ENCODE results near the gene SLC37A1.

Gene SLC37A1

DNA sequence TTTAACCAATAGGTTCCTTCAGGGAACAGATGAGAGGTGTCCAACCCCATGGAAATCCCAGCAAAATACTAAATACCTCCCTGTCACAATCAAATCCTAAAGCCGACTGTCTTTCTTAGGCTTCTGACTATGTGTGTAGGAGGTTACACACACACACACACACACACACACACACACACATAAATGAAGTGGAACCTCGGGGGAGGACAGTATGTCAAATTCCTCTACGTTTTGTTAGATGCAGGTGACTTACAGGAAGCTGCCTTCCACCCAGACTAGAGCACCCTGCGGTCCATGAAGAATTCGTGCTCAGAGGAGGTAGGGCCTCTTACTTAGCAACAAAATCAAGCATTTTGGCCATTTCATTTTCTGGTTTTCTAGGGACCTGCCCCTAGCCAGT lies 34.1 kb upstream of the SLC37A1 start:
- DNase-seq = no peak

DNA sequence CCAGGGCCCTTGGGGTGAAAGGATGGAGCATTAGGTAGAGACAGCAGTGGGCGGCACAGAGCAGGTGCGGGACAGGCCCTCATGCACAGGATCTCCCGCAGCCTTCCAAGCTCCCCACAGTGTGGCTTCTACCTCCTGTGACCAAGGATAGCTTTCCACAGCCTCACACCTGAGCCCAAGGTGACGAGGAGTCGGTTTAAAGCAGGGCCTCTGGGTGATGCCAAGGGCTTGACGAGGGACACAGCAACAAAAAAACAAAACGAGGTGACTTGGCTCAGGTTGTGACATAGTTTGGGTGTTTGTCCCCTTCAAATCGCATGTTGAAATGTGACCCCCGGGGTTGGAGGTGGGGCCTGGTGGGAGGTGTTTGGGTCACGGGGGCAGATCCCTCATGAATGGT lies 32.9 kb upstream of the SLC37A1 start:
- no peak for DNase-seq

DNA sequence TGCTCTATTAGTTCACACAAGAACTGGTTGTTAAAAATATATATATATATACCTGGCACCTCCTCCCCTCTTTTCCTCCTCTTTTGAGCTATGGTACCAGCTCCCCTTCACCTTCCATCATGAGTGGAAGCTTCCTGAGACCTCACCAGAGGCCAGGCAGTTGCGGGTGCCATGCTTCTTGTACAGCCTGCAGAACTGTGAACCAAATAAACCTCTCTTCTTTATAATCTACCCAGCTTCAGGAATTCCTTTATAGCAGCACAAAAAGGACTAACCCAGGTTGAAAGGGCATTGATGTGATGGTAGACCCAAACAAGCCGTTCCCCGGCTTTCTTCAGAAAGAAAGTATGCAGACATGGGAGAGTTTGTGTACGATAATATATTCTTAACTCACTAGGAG lies 32.5 kb upstream of the SLC37A1 start:
- DNase-seq = no peak

DNA sequence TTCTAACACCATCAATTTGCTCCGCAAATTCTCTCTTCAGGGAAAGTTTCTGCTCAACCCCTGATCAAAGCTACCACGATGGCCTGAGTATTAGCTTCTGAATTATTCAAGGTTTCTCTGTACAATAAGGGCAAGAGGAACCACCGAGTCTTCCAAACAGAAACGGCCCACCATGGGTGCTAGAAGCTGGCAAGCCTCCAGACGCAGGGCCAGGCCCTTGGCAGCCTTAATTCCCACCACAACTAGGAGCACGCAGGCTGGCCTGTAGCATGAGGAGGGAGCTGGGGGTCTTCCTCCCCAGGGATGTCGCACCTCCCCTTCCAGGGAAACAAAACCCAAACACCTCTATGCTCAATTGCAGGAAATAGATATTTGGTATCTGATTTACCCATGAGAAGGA lies 28.7 kb upstream of the SLC37A1 start:
- DNase-seq = no peak

DNA sequence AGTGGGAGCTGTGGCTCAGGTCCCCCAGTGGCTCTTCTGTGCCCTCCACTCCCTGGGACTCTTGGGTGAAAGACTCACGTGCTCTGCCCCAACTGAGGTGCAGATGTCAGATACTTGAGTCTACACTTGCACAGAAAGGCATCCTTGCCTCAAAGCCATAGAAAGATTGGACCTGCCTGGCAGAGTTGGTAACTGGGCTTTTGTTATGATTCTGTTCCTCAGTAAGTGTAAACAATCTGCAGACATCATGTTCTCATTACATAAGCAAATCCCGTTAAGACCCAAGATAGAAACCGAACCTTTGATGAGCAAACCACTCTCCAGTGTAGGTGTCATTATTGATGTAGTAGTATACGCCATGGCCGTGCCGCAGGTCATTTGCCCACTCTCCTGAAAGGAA lies 27.6 kb upstream of the SLC37A1 start:
- no peak for DNase-seq

DNA sequence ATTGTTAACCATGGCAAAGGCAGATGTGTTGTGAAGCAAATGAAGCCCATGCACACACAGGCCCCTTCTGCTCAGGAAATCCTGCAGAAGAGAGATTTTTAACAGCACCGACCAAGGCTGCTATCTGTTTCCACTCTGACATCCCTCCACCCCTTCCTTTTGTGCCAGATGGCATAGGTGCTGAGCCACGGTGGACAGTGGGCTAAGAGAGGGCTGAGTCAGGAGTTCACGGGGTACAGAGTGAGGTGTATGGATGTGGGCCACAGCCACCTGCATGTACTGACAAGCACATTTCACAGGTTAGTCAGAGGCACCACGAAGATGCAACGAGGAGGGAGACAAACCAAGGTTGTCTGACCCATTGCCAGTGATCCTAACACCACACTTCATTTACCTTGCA lies 27.1 kb upstream of the SLC37A1 start:
- DNase-seq = no peak

DNA sequence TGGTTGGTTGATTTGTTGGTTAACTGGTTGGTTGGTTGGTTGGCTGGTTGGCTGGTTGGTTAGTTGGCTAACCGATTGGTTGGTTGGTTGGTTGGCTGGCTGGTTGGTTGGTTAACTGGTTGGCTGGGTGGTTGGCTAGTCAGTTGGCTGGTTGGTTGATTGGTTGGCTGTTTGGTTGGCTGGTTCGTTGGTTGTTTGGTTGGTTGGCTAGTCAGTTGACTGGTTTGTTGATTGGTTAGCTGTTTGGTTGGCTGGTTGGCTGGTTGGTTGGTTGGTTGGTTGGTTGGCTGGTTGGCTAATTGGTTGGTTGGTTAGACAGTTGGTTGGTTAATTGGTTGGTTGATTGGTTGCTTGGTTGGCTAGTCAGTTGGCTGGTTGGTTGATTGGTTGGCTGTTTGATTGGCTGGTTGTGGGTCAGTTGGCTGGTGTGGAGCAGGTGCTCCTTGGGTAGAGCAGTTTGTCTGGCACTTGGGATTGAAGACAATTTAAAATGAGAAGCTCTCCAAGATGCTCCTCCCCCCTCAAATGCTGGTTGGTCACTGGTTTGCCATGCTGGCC lies 24.6 kb upstream of the SLC37A1 start:
- no peak for DNase-seq

DNA sequence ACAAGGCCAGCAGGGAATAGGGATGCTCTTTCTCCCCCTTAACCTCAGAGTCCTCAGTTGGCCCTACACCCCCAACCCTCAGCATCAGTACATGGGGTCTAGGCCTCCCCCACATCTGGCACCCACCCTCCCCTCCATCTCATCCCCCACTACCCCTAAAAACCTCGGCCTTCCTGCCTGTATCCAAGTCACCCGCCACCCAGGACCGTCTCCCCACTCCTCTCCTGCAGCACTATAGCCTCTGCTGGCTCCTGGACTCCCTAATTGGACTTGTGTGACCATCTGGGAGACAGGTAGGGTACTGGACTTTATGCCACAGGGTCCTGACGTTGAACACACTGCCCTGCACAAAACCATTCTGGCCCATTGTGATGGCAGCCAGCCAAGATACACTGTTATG lies 23.7 kb upstream of the SLC37A1 start:
- no peak for DNase-seq

DNA sequence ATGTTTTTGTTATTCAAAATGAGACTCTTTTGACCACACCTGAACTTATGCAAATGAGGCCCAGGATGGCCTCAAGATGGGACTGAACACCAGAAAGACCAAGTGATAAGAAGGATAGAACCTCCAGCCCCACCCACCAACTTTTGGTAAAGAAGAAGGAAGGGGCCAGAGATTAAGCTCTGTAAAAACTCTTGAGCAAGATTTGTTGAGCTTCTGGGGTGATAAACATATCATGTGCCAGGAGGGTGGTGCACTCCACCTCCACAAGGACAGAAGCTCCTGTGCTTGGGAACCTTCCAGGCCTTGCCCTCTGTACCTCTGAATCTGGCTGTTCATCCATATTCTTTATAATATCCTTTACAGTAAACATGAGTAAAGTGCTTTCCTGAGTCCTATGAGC lies 22.9 kb upstream of the SLC37A1 start:
- DNase-seq = no peak

DNA sequence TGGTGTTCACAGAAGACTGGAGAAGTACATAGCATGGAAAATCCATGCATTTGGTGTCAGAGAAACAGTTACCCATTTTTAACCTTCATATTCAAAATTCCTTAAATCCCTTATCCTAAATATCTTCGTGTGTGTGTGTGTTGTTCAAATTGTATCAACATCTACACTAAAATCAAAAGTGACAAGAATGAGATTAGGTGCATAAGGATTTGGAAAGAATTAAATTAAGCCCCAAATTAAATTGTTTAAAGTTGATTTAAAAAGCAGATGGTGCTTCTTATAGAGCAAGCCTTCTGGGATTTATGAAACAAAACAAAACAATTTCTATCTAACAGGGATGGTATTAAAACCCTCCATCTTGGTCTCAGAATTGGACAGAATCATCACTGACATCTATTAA lies 22.3 kb upstream of the SLC37A1 start:
- DNase-seq = no peak

DNA sequence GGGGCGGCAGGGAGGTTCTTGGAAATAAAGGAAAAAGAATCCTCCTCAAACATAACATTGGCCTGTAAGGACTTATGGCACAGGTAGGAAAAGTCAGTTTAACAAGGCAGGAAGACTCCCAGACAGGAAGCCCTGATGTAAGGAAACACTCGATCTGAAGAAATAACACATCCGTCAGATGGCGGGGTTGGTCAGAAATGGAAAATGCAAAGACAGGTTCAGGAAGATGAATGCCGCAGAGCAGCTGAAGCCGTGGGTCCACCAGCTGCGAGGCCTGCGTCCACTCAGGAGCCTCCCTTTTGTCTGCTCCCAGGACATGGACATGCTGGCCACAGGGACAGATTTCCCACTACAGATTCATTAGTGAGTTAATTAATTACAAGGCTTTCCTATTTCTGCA lies 21.5 kb upstream of the SLC37A1 start:
- no peak for DNase-seq

DNA sequence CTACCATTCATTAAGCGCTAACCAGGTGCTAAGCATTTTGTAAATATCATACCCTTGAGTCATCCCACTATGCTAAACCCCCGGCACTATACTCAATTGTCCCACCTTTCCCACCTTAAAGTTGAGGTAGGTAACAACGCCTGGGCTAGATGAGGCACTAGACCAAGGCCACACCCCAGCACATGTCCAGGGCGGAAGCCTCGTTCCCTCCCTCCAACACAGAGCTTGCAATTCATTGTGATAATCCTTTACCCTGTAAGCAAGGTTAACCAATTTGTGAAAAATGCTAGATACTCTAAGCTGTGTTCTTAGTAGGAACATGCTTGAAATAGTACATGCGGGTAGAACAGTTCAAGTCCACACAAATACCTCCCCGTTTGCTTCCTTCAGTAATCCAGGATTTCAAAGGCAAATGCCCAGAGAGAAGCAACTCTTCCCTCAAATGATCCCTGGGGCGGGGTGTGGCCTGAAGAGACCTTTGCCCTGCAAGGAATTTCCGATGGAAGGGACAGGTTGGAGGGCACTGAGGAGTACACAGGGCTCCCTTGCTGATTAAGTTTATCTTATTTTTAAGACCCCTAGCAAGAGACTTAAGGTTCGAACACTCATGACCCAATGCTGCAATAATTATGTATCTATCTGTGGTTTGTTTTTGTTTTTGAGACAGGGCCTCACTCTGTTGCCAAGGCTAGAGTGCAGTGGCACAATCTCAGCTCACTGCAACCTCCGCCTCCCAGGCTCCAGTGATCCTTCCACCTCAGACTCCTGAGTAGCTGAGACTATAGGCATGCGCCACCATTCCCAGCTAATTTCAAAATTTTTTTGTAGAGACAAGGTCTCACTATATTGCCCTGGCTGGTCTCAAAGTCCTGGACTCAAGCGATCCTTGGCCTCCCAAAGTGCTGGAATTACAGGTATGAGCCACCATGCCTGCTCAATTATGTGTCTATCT lies 20.3 kb upstream of the SLC37A1 start:
- no peak for DNase-seq

DNA sequence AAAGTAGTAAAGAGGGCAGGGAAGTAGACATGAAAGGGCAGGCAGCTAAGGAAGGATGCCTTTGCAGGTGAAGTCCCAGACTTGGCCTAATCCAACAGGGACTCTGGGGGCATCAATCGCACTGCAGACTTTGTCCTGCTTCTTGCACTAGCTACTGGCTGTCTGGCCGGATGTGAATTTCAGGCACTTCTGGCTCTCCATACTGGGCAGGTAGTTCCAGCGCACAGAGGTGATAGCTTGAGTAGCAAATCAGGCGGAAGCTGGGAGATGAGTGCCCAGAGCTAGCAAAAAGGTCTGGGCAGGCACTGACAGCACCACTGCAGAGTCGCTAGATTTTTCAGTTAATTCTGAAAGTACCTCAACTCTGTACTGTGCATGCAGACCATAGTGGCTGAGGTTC lies 18.6 kb upstream of the SLC37A1 start:
- no peak for DNase-seq

DNA sequence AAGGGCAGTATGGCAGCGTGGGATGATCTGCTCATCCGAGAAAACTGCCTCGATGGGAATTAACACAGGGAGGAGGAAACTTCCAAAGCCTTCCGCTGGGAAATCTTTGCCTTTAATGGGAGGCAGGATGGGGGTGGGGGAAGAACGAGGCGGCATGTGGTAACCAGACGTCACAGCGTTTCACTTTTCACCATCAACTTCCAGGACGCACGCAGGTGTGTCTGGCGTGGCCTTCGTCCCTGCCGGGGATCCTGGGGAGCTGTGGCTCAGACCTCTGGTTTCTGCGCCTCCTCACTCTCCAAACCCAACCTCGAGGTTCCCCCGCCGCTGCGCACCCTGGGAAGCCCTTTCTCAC lies 17.9 kb upstream of the SLC37A1 start:
- no peak for DNase-seq

DNA sequence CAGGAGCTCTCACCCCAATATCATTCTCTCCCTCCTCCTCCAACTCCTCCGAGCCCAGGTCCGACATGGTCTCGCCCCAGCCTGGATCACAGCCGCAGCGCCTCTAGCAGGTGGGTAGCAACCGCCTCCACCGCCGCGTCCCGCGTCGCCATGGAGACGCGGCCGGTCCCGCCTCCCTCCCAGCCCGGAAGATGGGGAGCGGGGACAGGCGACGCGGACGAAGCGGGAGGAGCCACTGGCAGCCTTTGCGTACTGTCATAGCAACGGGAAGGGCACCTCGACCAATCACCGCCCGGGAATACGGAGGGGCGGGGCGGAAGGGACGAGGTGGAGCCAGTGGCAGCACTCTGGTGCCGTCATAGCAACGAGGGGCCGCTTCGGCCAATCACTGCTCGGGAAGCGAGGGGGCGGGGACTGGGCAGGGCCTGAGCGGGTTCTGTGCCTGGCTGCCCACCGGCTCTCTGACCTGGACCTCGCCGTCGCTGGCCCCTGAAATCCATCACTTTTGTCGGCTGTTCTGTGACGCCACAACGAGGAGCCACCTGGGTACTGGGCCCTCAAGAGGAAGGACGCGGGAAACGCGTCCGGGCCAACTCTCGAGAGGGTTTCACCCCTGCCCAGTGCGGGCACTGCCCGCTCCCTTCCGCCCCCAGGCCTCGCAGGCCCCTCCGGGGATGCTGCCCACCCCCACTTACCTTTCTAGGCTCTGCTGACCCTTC lies 17.4 kb upstream of the SLC37A1 start, which contains the start of gene RSPH1:
RSPH1 (minus strand) TSS at position 105 of the 719 bp plus-strand sequence; CDS start at position 67, 38 bp downstream.
- DNase-seq = peak; percentile 80

DNA sequence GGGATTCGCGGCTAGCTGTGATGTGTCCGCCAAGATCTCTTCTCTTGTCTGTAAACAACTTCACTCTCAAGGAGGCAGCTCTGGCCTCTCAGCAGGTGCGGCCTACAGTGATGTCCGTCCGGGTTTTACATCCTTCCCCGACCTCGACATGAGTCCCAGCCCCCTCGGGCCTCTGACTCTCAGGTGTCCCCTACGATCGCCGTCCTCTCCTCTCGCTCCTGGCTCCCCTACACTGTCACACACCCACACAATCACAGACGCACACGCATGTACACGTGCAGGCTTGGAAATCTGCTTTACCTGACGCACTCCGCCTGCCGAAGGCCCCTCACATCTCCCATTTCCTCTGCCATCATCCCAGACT lies 16.8 kb upstream of the SLC37A1 start:
- DNase-seq = no peak

DNA sequence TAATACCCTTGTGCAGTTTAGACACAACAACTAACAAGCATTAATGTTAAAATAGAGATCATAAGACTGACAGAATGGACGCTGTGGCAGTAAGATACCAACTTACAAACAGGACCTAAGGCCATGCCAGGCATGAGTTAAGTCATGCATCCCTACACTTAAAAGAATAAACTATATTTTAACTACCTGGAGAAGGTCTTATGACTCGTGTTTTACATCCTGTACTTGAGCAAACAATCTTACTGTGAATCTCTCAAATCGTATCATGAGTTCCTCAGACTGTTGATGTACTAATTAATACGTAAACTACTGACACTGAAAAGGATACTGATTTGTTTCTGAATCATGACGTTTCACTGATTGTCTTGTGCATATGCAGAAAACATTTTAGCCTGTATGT lies 15.6 kb upstream of the SLC37A1 start:
- DNase-seq = no peak

DNA sequence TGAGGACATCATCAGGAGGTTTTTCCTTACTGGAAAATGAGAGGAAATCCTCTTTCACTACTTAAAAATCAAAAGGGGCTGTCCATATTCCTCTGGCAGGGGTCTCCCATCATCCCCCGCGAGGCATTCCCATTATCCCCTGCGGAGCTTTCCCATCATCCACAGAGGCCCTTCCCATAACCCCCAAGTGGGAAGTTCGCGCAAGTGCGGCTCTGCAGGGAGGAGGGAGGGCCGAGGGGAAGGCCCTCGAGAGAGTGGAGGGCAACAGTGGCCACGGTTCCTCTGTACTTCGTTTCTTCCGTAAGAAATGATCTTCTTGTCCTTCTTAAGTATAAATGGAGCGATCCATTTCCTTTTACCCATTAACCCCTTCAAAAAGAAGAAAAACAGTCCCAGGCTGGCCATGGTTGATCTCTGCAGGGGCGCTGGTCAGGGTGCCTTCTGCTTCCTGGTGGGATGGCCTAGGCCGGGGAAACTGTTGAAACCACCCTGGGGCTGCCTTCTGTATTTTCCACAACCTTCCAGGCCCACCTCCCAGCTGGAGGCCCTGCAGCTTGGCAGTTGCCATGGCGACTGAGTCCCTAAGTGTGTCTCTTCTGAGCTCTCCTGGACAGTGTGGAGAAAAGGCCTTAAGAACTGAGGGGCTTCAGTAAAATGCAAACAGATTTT lies 14.1 kb upstream of the SLC37A1 start:
- DNase-seq = no peak

DNA sequence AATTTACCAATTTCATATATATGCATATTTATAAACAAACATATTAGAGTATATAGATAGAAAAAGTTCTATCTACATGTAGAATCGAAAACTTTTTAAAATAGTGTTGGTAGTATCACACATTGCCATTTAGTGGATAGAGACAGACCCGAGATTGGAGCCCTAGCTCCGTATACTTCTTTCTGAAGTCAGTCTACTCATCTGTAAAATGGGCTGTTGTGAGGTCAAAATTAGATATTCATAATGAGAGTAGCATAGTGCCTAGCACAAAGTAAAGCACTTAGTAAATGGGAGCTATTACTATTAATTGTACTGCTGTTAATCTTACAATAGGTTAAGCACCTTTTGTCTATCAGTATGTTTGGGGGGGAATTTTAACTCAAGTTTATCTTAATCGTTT lies 13.4 kb upstream of the SLC37A1 start:
- DNase-seq = no peak

DNA sequence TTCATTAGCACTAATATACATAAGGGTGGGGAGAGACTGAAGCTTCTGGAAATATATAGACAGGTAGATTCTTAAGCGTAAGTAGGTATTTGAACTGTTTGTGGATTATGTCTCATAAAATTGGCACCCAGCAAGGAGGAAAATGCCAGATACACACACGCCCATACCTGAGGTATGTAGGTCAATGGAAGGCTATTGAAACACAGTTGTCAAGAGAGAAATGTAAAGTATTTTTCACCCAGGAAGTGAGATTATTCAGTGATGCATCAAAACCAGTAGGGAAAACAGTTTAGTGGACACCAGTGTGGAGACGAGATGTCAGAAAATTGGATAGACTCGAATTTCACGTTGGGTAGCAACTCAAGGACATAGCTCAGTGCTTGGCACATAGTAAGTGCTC lies 12.9 kb upstream of the SLC37A1 start:
- no peak for DNase-seq

DNA sequence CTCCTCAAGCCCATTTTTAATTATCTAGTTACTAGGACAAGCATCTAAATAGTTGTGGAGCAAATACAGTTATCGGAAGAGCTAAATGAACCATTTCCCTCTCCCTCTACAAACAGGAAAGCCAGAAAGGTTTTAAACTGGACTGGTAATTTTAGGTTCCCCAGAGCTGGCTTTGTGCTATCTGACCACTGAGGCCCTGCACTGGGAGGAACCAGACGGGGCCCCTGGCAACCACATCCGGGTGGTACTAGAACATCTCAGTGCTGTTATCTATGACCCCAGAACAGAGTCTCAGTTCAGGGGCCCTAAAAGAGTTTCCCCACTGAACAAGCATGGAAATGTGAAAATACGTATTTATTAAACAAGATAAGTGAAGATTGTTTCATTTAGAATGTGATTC lies 9.9 kb upstream of the SLC37A1 start:
- DNase-seq = no peak

DNA sequence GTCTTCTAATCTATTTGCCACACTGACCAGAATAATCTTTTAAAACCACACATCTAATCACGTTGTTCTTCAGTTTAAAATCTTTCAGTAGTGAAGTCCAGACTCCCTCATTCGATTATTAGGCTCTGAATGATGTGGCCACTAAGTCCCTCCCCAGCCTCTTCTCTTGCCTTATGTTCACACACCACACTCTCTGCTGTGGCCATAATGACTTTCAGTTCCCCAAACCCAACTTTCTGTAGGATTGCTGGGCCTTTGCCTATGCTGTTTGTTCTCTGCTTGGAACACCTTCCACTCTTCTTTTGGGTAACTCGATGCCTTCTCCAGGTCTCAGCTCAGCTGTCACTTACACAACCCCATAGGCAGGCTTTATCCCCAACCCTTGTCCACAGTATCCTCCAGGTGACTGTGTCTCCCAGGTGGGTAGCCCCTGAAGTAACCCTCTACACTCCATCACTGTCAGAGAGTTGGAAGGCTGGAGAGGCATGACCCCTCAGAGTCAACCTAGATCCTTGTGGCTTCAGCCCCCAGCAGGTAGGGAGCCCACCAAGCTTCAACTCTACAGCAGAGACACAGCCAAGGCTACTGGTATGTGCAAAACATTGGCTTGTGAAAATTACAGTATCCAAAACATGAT lies 8.4 kb upstream of the SLC37A1 start:
- no peak for DNase-seq

DNA sequence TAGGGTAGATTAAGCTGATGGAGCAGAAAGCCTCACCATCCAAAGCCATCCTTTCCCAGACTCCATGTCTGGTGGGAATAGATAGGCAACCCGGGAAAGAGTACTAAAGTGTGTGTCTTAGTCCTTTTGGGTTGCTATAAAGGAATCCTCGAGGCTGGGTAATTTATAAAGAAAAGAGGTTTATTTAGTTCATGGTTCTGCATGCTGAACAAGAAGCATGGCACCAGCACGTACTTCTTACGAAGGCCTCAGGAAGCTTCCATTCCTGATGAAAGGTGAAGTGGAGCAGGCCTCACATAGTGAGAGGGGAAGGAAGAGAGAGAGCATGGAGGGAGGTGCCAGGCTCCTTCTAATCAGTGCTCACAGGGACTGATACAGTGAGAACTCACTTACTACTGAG lies 6.2 kb upstream of the SLC37A1 start:
- DNase-seq = no peak
